ENCODE data around the gene SPEG. TPM values are rescaled to one million over a fixed set of nuclear protein-coding genes. Genes with fewer than 3 reads are reported as not detected.

SPEG gene
- total RNA-seq, 1 experiment from 2014 or later: 56.6 TPM

DNA sequence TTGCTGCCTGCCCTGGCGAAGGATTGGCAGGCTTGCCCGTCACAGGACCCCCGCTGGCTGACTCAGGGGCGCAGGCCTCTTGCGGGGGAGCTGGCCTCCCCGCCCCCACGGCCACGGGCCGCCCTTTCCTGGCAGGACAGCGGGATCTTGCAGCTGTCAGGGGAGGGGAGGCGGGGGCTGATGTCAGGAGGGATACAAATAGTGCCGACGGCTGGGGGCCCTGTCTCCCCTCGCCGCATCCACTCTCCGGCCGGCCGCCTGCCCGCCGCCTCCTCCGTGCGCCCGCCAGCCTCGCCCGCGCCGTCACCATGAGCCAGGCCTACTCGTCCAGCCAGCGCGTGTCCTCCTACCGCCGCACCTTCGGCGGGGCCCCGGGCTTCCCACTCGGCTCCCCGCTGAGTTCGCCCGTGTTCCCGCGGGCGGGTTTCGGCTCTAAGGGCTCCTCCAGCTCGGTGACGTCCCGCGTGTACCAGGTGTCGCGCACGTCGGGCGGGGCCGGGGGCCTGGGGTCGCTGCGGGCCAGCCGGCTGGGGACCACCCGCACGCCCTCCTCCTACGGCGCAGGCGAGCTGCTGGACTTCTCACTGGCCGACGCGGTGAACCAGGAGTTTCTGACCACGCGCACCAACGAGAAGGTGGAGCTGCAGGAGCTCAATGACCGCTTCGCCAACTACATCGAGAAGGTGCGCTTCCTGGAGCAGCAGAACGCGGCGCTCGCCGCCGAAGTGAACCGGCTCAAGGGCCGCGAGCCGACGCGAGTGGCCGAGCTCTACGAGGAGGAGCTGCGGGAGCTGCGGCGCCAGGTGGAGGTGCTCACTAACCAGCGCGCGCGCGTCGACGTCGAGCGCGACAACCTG, 16.3 kb upstream of the SPEG start, which contains the start of gene DES:
DES (plus strand) TSS at position 223 of the 857 bp plus-strand sequence; CDS start at position 309, 86 bp downstream.
- intact Hi-C loops (cut with micrococcal nuclease): no loop called here
- H3K4me1 ChIP-seq (ENCODE audit: control insufficient read depth in 1 of 2, insufficient read depth in 2 of 2, low read length in 2 of 2): peaks cover 0 to 13% of the 10 kb centered on the region in 2 experiments; a peak in 2 of 4 replicates
- H3K27me3 ChIP-seq (ENCODE audit: insufficient read depth, low read length): no peaks in the 10 kb centered on the region
- no peak within 1 kb of the TSS for H3K4me3 ChIP-seq (replicated peaks in 1 of 2; ENCODE audit: low read depth in 1 of 2, low read length in 2 of 2)
- POLR2A ChIA-PET: no interaction called here
- DNase-seq (ENCODE audit: low read depth, low spot score) (no peak), ATAC-seq (no peak)
- no TSS peak for BruUV-seq (replicated peaks)
- CTCF ChIA-PET: no interaction called here
- TF ChIP-seq SRF (IDR thresholded peaks at IDR 0.05; ENCODE audit: low read depth) (no peak), POLR2AphosphoS5 (IDR thresholded peaks at IDR 0.05; ENCODE audit: low read depth, low read length) (no peak), POLR2A (IDR thresholded peaks at IDR 0.05; ENCODE audit: borderline replicate concordance, extremely low read depth, insufficient read depth, insufficient read length) (no peak), JUND (IDR thresholded peaks at IDR 0.05) (no peak), SP1 (IDR thresholded peaks at IDR 0.05; ENCODE audit: low read depth) (no peak), CBX3 (IDR thresholded peaks at IDR 0.05; ENCODE audit: low read depth) (no peak), SIN3A (IDR thresholded peaks at IDR 0.05; ENCODE audit: low read depth) (no peak), EZH2 (IDR thresholded peaks at IDR 0.05) (no peak), EZH2phosphoT487 (IDR thresholded peaks at IDR 0.05; ENCODE audit: borderline replicate concordance) (no peak), REST (IDR thresholded peaks at IDR 0.05; ENCODE audit: low read depth) (no peak), CEBPB (IDR thresholded peaks at IDR 0.05; ENCODE audit: low read depth) (no peak), ZBTB33 (IDR thresholded peaks at IDR 0.05; ENCODE audit: extremely low read depth, insufficient replicate concordance, low read length) (no peak), ZFX (IDR thresholded peaks at IDR 0.05) (no peak), ATF3 (IDR thresholded peaks at IDR 0.05) (no peak), FOSL1 (IDR thresholded peaks at IDR 0.05; ENCODE audit: low read depth) (no peak), RAD21 (IDR thresholded peaks at IDR 0.05; ENCODE audit: low read depth) (no peak), ELF1 (IDR thresholded peaks at IDR 0.05; ENCODE audit: borderline replicate concordance, low read depth) (no peak), TCF7L2 (IDR thresholded peaks at IDR 0.05; ENCODE audit: borderline replicate concordance, extremely low read depth, insufficient read depth, insufficient read length) (no peak)
- TF ChIP-seq, protein P1, sequence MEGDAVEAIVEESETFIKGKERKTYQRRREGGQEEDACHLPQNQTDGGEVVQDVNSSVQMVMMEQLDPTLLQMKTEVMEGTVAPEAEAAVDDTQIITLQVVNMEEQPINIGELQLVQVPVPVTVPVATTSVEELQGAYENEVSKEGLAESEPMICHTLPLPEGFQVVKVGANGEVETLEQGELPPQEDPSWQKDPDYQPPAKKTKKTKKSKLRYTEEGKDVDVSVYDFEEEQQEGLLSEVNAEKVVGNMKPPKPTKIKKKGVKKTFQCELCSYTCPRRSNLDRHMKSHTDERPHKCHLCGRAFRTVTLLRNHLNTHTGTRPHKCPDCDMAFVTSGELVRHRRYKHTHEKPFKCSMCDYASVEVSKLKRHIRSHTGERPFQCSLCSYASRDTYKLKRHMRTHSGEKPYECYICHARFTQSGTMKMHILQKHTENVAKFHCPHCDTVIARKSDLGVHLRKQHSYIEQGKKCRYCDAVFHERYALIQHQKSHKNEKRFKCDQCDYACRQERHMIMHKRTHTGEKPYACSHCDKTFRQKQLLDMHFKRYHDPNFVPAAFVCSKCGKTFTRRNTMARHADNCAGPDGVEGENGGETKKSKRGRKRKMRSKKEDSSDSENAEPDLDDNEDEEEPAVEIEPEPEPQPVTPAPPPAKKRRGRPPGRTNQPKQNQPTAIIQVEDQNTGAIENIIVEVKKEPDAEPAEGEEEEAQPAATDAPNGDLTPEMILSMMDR (IDR thresholded peaks at IDR 0.05 in 2 of 3, conservative IDR thresholded peaks at IDR 0.05 in 1 of 3; ENCODE audit: borderline replicate concordance in 1 of 3, insufficient read depth in 1 of 3, low read depth in 2 of 3, low read length in 2 of 3): no peak
- TF ChIP-seq, protein P2, sequence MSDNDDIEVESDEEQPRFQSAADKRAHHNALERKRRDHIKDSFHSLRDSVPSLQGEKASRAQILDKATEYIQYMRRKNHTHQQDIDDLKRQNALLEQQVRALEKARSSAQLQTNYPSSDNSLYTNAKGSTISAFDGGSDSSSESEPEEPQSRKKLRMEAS (IDR thresholded peaks at IDR 0.05): no peak
- H4K20me1 ChIP-seq (ENCODE audit: insufficient read depth): no peaks in the 10 kb centered on the region
- H3K36me3 ChIP-seq (ENCODE audit: control insufficient read depth in 1 of 2, insufficient read depth in 2 of 2, low read length in 2 of 2): no peaks in the 10 kb centered on the region
- no peaks in the 10 kb centered on the region for H3K9me2 ChIP-seq (ENCODE audit: insufficient read depth)
- H3K4me2 ChIP-seq (ENCODE audit: low read length): no peak within 1 kb of the TSS
- no peak within 1 kb of the TSS for H3K27ac ChIP-seq (ENCODE audit: low read depth, low read length)
- RAD21 ChIA-PET (ENCODE audit: low non-redundant PET in 1 of 2, low total read pairs in 2 of 2, uncharacterized antibody in 2 of 2, unreplicated experiment in 2 of 2): interaction anchor here in 1 of 2 experiments (0.6 kb wide), 1 partner anchor 40 kb away, joined by 4 read pairs; no protein-coding TSS in a partner anchor
- no peak within 1 kb of the TSS for H3K9ac ChIP-seq (ENCODE audit: low read length)
- H3K9me3 ChIP-seq (ENCODE audit: control insufficient read depth in 1 of 2, insufficient read depth in 1 of 2, low read depth in 1 of 2, low read length in 2 of 2): no peaks in the 10 kb centered on the region
- H3K79me2 ChIP-seq (ENCODE audit: insufficient read depth, low read length): no peaks in the 10 kb centered on the region
- H2AFZ ChIP-seq (ENCODE audit: low read depth, low read length, poor library complexity, severe bottlenecking): no peak within 1 kb of the TSS
